Adipose tissue (tissue), 3 donors: ENCODE data around the gene VIT. TPM values are rescaled to one million over a fixed set of nuclear protein-coding genes. Genes with fewer than 3 reads are reported as not detected.

Experiments used
- H3K27ac ChIP-seq: one replicate; pipeline ENCODE4 v1.5.1; 2013; ENCODE audit warnings: low read depth, low read length
- WGBS, 3 donors: extraction: QIAGEN DNeasy Blood & Tissue Kit; methylation state at CpG; one replicate each; pipeline ENCODE4 v1.1.7; 2013; 5-methylcytosine and 5-hydroxymethylcytosine counted together
- polyA plus RNA-seq, 3 donors: library from polyadenylated mRNA; stranded (reverse); fragments of 200-250 nt; gene quantifications; one replicate each; pipeline ENCODE4 v1.2.3, GENCODE V29; 2013
- donor health status: healthy with polysubstance abuse.
- donor health status: Bipolar disorder and iron deficiency.
- donor health status: healthy.

VIT gene
- polyA plus RNA-seq, 3 donors: 1.2 to 23.6 (median 10.2) TPM

- 0 to 5% (median 2%) methylated on average over 4 of the region's 4 CpGs for WGBS, 3 donors
Observed at GRCh38 chr2:36780231-36780839, 83.8 kb downstream of the VIT start.

GRCh38 chr2:36781907-36782720, 85.6 kb downstream of the VIT start:
- 39 to 65% (median 47%) methylated on average over 19 of the region's 19 CpGs for WGBS, 3 donors

More at GRCh38 chr2:36780231-36780839, 83.8 kb downstream of the VIT start:
- H3K27ac ChIP-seq: no peak overlapping the region

DNA sequence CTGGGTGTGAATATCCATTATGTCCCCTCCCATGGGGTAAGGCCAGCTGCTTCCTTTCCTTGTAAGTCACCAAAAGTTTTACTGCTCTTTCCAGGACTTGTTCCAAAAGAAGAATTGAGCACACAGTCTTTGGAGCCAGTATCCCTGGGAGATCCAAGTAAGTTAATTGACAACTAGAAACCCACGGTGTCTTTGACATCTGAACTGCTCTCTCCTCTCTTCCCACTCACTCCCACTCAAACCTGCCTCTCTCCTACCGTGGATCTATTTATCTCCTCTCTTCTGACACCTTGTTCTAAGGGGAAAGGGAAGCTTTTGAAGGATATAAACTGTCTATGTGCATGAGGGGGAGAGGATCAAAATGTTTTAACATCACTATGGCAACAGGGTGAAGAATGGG, 86.7 kb downstream of the VIT start:
- 16 to 56% (median 29%) methylated on average over 2 of the region's 2 CpGs for WGBS, 3 donors
- H3K27ac ChIP-seq: no peak overlapping the region

More at GRCh38 chr2:36781907-36782720, 85.6 kb downstream of the VIT start:
- H3K27ac ChIP-seq: no peak overlapping the region

DNA sequence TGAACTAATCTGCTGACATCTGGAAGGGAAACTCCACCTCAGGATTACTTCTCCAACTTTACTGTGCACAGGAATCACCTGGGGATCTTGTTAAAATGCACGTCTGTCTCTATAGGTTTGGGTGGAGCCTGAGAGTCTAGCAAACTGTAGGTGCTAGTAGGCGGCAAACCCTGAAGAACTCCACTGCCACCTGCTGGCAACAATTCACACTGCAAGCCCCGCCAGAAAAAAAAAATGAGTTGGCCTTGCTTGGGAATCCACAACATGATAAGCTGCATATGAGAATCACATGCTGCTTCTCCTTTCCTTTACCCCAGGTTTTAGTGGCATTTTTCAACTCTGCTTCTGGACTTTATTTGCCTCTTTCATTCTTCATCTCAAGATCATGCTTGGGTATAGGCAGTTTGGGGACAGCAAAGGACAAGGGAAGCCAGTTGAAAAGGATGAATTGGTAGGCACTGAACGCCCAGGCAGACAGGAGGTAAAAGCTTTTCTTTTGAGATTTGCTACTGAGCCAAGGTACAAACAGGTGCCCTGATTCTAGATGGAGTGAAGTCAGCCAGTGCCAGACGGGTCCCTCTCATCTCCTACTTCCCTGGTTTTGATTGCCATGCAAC, 88.8 kb downstream of the VIT start:
- WGBS, 3 donors: 29 to 38% (median 36%) methylated on average over 5 of the region's 5 CpGs
- no peak overlapping the region for H3K27ac ChIP-seq

DNA sequence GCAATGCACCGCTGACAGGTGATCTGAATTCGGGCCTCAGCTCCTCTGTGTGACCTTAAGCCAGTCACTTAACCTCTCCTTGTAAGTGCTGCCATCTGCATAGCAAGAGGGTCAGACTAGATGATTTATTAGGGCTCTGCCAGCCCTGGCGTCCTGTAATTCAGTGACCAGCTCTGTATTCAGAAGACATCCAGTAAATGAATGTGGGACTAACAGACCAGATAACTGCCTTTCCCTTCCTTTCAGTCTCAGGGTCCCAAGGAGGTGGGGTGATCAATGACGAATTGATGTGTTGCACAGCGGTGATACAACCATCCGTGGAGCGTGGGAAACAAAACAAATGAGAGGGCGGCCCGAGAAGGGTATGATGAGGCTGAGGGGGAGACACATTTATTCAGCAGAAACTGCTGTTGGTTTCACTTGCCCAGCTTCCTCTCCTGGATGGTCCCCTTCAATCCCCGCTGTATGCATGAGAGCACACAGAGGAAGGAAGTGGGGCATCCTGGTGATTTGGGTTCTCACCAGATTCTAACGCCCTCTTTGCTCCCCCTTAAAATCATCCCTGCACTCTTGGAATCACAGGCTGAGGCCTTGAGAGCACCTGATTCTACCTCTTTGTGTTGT, 92.8 kb downstream of the VIT start:
- WGBS, 3 donors: 59 to 66% (median 64%) methylated on average over 11 of the region's 11 CpGs

DNA sequence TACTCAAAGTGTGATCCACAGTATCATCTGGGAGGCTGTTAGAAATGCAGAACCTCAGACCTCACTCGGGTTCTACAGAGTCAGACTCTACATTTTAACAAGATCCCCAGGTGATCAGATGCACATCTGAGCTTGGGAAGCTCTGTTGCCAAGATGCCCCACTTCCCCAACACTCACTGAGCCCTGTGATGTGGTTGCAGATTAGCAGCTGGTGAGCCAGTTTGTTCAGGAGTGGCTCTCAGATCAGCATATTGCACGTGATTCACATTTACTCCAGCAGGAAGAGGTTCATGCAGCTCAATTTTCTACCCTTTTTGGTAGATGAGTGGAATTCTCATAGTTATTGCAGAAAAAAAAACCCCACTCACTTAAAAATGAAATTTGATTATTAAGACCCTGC, 96.4 kb downstream of the VIT start:
- no peak overlapping the region for H3K27ac ChIP-seq
- WGBS, 3 donors: 43 to 54% (median 49%) methylated on average over 2 of the region's 2 CpGs

More for the DNA sequence above, 92.8 kb downstream of the VIT start:
- no peak overlapping the region for H3K27ac ChIP-seq

DNA sequence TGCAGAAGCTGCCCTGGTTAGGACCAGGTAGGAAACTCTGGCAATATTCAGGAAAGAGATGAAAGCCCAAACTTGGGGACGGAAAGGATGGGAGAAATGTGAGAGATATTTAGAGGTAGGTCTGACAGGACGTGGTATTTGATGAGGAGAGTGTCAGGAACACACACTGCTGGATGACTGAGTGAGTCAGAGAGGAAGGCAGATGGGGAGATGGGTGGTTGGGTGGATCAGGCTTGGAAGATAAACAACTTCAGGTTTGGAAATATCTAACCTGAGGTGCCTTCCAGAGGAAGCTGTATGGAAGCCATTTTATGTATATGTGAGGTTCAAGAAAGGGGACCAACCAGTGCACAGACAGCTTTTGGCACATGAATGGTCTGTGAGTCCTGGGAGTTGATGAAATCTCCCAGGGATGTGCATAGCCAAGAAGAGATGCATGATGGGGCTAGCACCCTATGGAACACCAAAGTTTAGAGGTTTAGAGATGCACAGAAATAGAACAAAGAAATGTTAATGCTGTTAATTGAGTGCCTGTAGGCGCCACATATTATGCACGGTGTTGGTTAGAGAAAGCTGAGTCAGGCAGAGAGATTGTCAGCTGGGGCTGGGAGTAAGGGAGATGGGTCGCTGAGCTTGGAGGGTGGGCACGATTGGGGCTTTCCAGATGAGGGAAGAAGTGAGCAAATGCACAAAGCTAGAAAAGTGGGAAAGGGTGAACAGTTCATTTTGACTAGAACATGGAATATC, 101.0 kb downstream of the VIT start:
- no peak overlapping the region for H3K27ac ChIP-seq
- WGBS, 3 donors: 60 to 64% (median 63%) methylated on average over 6 of the region's 6 CpGs

DNA sequence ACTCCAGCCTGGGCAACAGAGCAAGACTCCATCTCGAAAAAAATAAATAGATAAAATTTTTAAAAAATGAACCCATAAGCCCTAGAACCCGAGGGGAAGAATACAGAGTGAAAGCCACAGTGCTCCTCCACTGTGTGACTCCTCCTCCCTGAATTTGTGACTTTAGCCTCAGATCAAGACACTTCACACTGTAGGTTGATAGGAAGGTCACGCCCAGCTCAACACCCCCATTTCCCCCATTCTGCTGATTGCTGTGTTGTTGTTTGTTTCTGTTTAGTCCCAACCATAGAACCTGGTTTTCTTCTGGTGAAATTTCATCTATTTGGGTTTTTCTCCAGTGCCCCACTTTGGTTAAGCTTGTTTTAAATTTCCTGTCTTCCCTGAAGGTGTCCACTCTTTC, 102.2 kb downstream of the VIT start:
- 69 to 92% (median 88%) methylated on average over 3 of the region's 3 CpGs for WGBS, 3 donors
- no peak overlapping the region for H3K27ac ChIP-seq

DNA sequence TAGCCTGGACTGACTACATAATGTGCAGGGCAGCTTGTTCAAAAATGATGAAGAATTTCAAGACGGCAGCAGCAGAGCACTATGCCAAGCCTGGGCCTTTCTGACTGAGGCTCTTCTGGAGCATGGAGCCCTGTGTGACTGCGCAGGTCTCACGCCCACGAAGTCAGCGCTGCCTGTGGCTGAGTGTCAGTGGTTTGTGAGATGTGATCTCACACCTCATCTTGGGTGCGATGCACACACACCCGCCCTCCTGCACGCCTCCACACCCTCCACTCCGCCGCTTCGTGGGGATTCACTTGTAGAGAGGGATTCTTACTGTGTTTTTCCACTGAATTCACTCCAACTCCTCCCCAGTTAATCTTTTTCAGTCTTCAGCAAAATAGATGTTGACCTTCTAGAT, 103.9 kb downstream of the VIT start:
- 90 to 96% (median 93%) methylated on average over 11 of the region's 11 CpGs for WGBS, 3 donors
- no peak overlapping the region for H3K27ac ChIP-seq

DNA sequence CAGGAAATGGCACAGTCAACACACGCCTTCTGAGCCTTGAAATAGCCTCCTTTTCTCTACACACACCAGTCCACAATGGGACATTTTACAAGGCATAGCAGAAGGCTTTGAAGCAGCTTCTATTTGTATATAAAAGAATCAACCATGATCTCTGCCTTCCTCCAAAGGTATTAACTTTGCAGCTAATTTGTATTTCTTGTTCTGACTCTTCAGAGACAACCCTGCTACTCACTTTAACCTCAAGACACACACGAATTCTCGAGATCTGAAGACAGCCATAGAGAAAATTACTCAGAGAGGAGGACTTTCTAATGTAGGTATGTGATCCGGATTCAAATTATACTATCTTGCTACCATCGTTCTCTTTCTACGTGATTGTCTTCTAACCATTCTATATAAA, 104.6 kb downstream of the VIT start:
- H3K27ac ChIP-seq: no peak overlapping the region
- WGBS, 3 donors: 73 to 89% (median 87%) methylated on average over 6 of the region's 6 CpGs

- WGBS, 3 donors: 78 to 90% (median 84%) methylated on average over 3 of the region's 3 CpGs
- H3K27ac ChIP-seq: no peak overlapping the region
Observed at GRCh38 chr2:36802952-36803351, 106.4 kb downstream of the VIT start.

DNA sequence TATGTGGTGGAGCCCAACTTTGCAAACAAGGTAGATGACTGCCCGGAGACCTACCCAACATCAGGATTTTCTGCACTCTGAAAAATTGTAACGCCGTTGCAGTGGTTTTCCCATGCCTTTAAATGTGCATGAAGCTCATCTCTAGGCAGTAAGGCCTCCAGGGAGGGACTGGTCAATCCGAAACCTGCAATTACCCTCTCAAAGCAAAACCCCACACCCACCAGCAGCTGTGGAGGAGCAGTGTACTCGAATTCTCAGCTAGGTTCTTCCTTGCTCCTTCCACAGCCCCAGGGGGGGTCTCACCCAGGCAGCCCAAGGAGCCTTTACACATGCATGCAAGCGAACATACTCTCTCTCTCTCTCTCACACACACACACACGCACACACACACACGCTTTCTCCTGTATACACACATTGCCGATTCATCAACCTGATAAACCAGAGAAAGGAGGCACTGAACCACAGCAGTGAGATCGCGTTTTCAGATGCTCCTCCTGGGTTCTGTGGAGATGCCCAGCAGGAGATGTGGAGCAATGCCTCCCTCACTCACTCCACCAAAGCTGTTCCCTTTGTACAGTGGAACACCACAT, 109.2 kb downstream of the VIT start:
- no peak overlapping the region for H3K27ac ChIP-seq
- WGBS, 3 donors: 78 to 90% (median 87%) methylated on average over 11 of the region's 11 CpGs

DNA sequence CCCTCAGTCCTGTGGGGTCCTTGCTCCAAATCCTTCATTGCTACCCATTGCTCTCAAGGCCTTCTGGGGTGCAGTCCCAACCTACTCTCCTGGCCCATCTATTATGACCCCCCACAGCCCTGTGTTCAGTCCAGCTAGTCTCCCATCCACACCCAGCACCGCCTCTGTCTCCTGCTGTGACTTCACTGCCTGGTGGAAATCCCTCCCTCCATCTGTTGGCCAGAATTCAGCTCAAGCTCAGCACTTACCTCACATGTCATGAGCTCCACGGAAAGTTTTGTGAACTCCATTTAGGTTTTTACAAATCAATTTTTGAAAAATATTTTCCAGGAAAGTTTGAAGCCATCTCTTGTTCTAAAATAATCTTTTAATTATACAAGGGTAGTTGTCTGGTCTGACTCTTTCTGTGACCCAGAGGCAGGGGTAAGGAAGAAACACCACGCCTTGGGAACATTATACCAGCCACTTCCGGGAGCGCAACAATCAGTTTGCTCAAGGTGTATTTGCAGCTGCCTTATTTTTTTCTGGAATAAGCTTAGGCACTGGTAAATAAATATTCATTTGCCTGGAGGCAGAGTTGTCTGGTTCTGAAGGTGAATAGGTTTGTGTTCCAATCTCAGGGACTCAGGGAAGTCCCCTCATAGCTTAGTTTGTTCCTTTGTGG, 110.8 kb downstream of the VIT start:
- H3K27ac ChIP-seq: no peak overlapping the region
- WGBS, 3 donors: 74 to 80% (median 78%) methylated on average over 5 of the region's 5 CpGs

DNA sequence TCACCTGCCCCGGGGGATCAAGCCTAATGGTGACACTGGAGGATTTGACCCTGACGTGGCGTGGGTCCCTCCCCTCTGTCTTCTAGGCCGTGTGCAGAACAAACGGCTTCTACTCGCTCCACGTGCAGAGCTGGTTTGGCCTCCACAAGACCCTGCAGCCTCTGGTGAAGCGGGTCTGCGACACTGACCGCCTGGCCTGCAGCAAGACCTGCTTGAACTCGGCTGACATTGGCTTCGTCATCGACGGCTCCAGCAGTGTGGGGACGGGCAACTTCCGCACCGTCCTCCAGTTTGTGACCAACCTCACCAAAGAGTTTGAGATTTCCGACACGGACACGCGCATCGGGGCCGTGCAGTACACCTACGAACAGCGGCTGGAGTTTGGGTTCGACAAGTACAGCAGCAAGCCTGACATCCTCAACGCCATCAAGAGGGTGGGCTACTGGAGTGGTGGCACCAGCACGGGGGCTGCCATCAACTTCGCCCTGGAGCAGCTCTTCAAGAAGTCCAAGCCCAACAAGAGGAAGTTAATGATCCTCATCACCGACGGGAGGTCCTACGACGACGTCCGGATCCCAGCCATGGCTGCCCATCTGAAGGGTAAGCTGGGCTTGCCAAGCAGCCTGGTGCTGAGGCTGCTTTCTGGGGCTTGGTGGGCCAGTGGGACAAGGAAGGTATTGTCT, 112.0 kb downstream of the VIT start:
- H3K27ac ChIP-seq: no peak overlapping the region
- 91 to 95% (median 94%) methylated on average over 35 of the region's 35 CpGs for WGBS, 3 donors

GRCh38 chr2:36809069-36809445, 112.5 kb downstream of the VIT start:
- no peak overlapping the region for H3K27ac ChIP-seq
- 89 to 97% (median 95%) methylated on average over 3 of the region's 3 CpGs for WGBS, 3 donors

GRCh38 chr2:36811071-36811470, 114.6 kb downstream of the VIT start:
- 84 to 94% (median 92%) methylated on average over 5 of the region's 5 CpGs for WGBS, 3 donors
- H3K27ac ChIP-seq: no peak overlapping the region

GRCh38 chr2:36812196-36812595, 115.7 kb downstream of the VIT start:
- no peak overlapping the region for H3K27ac ChIP-seq
- WGBS, 3 donors: 32 to 62% (median 46%) methylated on average over 6 of the region's 6 CpGs
